Peyer's patch (tissue), 4 donors: ENCODE data around the gene CMTM2. TPM values are rescaled to one million over a fixed set of nuclear protein-coding genes. Genes with fewer than 3 reads are reported as not detected.
"Not testable (repeated sequence)": the region's sequence is repeated elsewhere in the genome, so short reads cannot be mapped to it uniquely, and the experiment has no call there.

ENCODE experiments used
- DNase-seq, 3 donors: peaks; one replicate each; pipeline ENCODE4 v3.0.0-alpha.2; 2017 to 2019
- H3K27ac ChIP-seq, 4 donors: fragments of 200-600 bp; sonication (generic); one replicate each; pipeline ENCODE4 v1.5.1; 2016 to 2019
- H3K27me3 ChIP-seq, 2 donors: fragments of 200-600 bp; sonication (generic); one replicate each; pipeline ENCODE4 v1.5.1; 2019
- H3K36me3 ChIP-seq, 3 donors: fragments of 200-600 bp; sonication (generic); one replicate each; pipeline ENCODE4 v1.5.1; 2016 to 2019
- H3K4me1 ChIP-seq, 4 donors: fragments of 200-600 bp; sonication (generic); one replicate each; pipeline ENCODE4 v1.5.1; 2016 to 2019
- H3K4me3 ChIP-seq, 4 donors: fragments of 200-600 bp; sonication (generic); 1 replicate in 3 of 4; 2 replicates in 1 of 4; pipeline ENCODE4 v1.5.1; 2016 to 2019; ENCODE audit warnings: mild to moderate bottlenecking in 1 of 4
- H3K9me3 ChIP-seq, 4 donors: fragments of 200-600 bp; sonication (generic); one replicate each; pipeline ENCODE4 v1.5.1; 2016 to 2019; ENCODE audit warnings: mild to moderate bottlenecking in 1 of 4
- POLR2A ChIP-seq, 2 donors: fragments of 450-650 bp; IDR thresholded peaks; one replicate each; pipeline ENCODE4 v1.5.1; 2017; ENCODE audit warnings: antibody characterized with exemption in 2 of 2, mild to moderate bottlenecking in 2 of 2, moderate library complexity in 2 of 2
- total RNA-seq, 4 donors: library from RNA; depleted of rRNA; stranded (reverse); fragments of >200 nt; gene quantifications; one replicate each; pipeline ENCODE4 v1.1.0, GENCODE V29; 2016
- TF ChIP-seq, protein P1 (sequence below), 6 experiments: fragments of 450-650 bp in 4 of 6; fragments of 200-600 bp in 2 of 6; sonication (generic) in 1 of 6; IDR thresholded peaks; one replicate each; pipeline ENCODE4 v1.5.1; 2017 to 2019; ENCODE audit warnings: antibody characterized with exemption in 6 of 6, mild to moderate bottlenecking in 3 of 6, moderate library complexity in 1 of 6

Gene CMTM2
- total RNA-seq, 4 donors from 2014 or later = not detected

DNA sequence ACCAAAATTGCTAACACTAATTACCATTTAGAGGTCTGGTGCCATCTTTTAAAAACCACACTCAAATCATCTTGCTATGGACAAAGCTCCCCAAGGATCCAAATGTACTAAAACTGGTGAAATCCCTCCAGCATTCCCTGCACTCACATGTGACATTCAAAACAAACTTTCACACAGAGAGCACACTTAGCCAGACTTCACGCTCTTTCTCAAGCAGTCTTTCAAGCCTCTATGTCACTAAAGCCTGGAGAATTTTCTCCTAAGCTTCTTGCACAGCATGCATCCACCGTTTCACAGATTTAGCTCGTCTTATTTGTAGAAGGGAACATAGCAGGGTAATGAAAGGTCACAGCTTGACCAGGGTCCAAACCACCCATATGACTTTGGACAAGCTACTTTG lies 44.5 kb downstream of the CMTM2 start:
- H3K4me1 ChIP-seq = no peaks in the 10 kb centered on the region
- no peaks in the 10 kb centered on the region for H3K9me3 ChIP-seq
- peaks cover 0 to 25% (median 0%) of the 10 kb centered on the region in 3 donors for H3K36me3 ChIP-seq
- no peak overlapping the region for H3K4me3 ChIP-seq
- no peak for TF ChIP-seq POLR2A (IDR thresholded peaks at IDR 0.05)
- TF ChIP-seq, protein P1, sequence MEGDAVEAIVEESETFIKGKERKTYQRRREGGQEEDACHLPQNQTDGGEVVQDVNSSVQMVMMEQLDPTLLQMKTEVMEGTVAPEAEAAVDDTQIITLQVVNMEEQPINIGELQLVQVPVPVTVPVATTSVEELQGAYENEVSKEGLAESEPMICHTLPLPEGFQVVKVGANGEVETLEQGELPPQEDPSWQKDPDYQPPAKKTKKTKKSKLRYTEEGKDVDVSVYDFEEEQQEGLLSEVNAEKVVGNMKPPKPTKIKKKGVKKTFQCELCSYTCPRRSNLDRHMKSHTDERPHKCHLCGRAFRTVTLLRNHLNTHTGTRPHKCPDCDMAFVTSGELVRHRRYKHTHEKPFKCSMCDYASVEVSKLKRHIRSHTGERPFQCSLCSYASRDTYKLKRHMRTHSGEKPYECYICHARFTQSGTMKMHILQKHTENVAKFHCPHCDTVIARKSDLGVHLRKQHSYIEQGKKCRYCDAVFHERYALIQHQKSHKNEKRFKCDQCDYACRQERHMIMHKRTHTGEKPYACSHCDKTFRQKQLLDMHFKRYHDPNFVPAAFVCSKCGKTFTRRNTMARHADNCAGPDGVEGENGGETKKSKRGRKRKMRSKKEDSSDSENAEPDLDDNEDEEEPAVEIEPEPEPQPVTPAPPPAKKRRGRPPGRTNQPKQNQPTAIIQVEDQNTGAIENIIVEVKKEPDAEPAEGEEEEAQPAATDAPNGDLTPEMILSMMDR (IDR thresholded peaks at IDR 0.05) = no peak
- no peak for DNase-seq
- H3K27me3 ChIP-seq = no peaks in the 10 kb centered on the region
- H3K27ac ChIP-seq = no peak overlapping the region

DNA sequence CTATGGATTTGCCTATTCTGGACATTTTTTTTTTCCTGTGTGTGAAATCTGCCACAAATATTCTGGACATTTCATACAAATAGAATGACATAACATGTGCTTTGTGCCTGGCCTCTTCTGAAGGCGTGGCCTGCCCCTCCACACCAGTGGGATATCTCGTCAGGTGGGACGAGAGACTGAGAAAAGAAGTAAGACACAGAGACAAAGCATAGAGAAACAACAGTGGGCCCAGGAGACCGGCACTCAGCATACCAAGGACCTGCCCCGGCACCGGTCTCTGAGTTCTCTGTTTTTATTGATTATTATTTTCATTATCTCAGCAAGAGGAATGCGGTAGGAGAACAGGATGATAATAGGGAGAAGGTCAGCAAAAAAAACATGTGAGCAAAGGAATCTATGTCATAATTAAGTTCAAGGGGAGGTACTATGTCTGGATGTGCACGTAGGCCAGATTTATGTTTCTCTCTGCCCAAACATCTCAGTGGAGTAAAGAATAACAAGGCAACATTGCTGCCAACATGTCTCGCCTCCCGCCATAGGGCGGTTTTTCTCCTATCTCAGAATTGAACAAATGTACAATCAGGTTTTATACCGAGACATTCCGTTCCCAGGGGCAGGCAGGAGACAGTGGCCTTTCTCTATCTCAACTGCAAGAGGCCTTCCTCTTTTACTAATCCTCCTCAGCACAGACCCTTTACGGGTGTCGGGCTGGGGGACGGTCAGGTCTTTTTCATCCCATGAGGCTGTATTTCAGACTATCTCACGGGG lies 48.5 kb downstream of the CMTM2 start:
- peaks cover 0 to 12% (median 0%) of the 10 kb centered on the region in 3 donors for H3K36me3 ChIP-seq
- H3K4me1 ChIP-seq, H3K9me3 ChIP-seq, H3K27ac ChIP-seq, H3K4me3 ChIP-seq, H3K27me3 ChIP-seq: not testable (repeated sequence)
- peak in 1 of 3 donors; percentile 5 for DNase-seq

DNA sequence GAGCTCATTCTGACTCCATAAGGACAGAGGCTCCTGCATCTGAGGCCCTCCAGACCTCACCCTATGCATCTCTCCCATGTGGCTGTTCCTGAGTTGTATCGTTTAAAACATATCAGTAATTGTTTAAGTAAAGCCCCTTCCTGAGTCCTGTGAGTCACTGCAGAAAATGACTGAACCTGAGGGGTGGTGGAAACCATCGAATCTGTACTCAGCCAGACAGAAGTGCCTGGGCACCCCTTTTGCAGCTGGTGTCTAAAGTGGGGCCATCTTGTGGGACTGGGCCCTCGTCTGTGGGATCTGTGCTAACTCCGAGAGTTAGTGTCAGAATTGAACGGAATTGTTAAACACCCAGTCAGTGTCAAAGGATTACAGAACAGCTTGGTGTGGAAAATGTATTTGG lies 50.6 kb downstream of the CMTM2 start:
- no peaks in the 10 kb centered on the region for H3K27me3 ChIP-seq
- TF ChIP-seq, protein P1 (IDR thresholded peaks at IDR 0.05) = no peak
- no peak for TF ChIP-seq POLR2A (IDR thresholded peaks at IDR 0.05)
- DNase-seq = peak in 1 of 3 donors; percentile 8
- H3K9me3 ChIP-seq = no peaks in the 10 kb centered on the region
- no peaks in the 10 kb centered on the region for H3K4me1 ChIP-seq
- no peak overlapping the region for H3K27ac ChIP-seq
- no peak overlapping the region for H3K4me3 ChIP-seq
- peaks cover 0 to 3% (median 0%) of the 10 kb centered on the region in 3 donors for H3K36me3 ChIP-seq

DNA sequence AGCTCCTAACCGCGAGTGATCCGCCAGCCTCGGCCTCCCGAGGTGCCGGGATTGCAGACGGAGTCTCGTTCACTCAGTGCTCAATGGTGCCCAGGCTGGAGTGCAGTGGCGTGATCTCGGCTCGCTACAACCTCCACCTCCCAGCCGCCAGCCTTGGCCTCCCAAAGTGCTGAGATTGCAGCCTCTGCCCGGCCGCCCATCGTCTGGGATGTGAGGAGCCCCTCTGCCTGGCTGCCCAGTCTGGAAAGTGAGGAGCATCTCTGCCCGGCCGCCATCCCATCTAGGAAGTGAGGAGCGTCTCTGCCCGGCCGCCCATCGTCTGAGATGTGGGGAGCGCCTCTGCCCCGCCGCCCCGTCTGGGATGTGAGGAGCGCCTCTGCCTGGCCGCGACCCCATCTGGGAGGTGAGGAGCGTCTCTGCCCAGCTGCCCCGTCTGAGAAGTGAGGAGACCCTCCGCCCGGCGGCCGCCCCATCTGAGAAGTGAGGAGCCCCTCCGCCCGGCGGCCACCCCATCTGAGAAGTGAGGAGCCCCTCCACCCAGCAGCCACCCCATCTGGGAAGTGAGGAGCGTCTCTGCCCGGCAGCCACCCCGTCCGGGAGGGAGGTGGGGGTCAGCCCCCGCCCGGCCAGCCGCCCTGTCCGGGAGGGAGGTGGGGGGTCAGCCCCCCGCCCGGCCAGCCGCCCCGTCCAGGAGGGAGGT lies 51.4 kb downstream of the CMTM2 start:
- not testable (repeated sequence) for H3K27me3 ChIP-seq

DNA sequence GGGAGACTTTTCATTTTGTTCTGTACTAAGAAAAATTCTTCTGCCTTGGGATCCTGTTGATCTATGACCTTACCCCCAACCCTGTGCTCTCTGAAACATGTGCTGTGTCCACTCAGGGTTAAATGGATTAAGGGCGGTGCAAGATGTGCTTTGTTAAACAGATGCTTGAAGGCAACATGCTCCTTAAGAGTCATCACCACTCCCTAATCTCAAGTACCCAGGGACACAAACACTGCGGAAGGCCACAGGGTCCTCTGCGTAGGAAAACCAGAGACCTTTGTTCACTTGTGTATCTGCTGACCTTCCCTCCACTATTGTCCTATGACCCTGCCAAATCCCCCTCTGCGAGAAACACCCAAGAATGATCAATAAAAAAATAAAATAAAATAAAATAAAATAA lies 52.3 kb downstream of the CMTM2 start:
- not testable (repeated sequence) for H3K4me1 ChIP-seq, DNase-seq, H3K4me3 ChIP-seq, H3K36me3 ChIP-seq, H3K27me3 ChIP-seq, H3K27ac ChIP-seq, H3K9me3 ChIP-seq

More for the DNA sequence above, 51.4 kb downstream of the CMTM2 start:
- not testable (repeated sequence) for H3K27ac ChIP-seq, DNase-seq, H3K4me3 ChIP-seq, H3K36me3 ChIP-seq, H3K4me1 ChIP-seq, H3K9me3 ChIP-seq

DNA sequence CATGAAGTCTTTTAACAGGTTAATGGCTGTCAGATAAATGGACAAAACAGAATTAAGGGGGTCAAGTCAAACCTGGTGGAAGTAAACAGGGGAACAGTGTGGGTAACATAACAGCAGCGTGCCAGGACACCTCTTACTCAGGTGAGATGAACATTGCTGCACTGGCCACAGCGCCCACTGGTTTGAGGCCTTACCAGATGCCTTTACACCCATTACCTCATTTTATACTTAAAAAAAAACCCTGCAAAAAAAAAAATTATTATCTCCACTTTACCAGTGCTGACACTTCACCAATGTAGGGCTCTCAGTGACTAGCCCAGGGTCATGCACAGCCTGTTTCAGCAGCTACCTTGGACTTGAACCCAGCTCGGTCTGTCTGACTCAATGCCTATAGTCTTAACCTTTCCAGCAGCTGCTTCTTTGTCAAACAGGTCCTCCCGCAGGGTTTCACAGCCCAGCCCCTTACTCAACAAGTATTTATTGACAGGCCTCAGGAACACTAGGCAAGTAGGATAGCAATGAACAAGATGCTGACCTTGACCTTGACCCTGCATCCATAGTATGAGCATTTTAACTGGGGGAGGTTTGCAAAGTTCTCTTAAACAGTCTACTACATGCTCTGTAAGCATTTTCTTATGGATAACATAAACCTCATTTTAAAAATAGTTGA lies 55.4 kb downstream of the CMTM2 start:
- no peaks in the 10 kb centered on the region for H3K27me3 ChIP-seq
- no peak overlapping the region for H3K4me3 ChIP-seq
- H3K9me3 ChIP-seq = no peaks in the 10 kb centered on the region
- no peaks in the 10 kb centered on the region for H3K4me1 ChIP-seq
- H3K36me3 ChIP-seq = no peaks in the 10 kb centered on the region
- no peak overlapping the region for H3K27ac ChIP-seq
- no peak for TF ChIP-seq POLR2A (IDR thresholded peaks at IDR 0.05)
- TF ChIP-seq, protein P1 (IDR thresholded peaks at IDR 0.05) = no peak
- peak in 1 of 3 donors; percentile 20 for DNase-seq

DNA sequence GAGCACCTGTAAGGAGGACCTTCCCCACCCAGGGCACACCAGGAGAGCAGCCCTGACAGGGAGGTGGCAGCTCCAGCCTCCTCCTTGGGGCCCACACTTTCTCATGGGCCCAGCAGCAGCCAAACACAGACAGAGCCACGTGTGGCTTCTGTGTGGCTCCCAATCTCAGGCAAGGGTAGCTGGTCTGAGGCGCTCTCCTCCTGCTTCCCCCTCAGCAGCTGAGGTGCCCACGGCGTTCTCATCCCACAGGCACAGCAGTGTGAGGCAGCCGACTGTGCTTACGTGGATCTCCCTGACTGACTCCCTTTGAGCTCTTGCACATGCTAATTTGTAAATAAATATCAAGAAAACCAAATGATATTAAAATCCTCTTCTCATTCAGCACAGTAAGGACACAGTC lies 56.1 kb downstream of the CMTM2 start:
- Histone ChIP-seq H3K4me1 (no peaks in the 10 kb centered on the region), H3K27me3 (no peaks in the 10 kb centered on the region), H3K36me3 (no peaks in the 10 kb centered on the region), H3K27ac (no peak overlapping the region), H3K9me3 (no peaks in the 10 kb centered on the region), H3K4me3 (no peak overlapping the region)
- DNase-seq = peak in 1 of 3 donors; percentile 28
- TF ChIP-seq POLR2A (IDR thresholded peaks at IDR 0.05) = no peak
- TF ChIP-seq, protein P1 (IDR thresholded peaks at IDR 0.05) = no peak
